GM12873 (cell line): Measurements from ENCODE around the gene VTI1A.

Source experiments
- CTCF ChIP-seq: IDR thresholded peaks from 2 replicates; pipeline ENCODE4 v1.5.1; 2012; ENCODE audit warnings: low read depth, mild to moderate bottlenecking, moderate library complexity, low read length, control low read depth; ENCODE audit not compliant: insufficient read depth; ENCODE audit errors: missing control alignments

VTI1A gene

DNA sequence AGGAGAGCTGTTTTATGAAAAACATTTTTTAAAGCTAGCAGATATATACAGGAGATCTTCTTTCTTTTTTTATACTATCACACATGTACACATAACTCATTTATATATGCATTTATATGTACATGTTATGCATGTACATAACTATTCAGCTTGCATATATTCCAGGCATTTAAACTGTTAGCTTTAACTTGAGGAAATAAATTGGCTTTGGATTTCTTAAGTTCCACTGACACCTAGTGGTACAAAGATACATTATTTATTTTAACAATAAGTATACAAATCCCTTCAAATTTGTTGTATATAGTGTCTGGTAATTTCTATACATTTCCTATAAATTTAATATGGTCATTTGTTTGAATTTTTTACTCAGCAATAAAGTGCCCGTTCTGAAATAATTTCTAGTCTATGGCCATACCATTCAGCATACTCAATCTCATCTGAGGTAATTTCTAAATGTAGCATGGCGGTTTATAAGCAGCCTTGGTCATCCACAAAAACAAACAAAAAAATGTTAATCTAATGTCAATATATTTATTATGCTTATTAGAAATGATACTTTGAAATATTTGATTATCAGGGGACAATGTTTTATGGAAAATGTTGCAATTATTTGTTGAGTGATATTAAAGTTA lies 11.9 kb upstream of the VTI1A start:
- TF ChIP-seq CTCF, result no peak

- TF ChIP-seq CTCF, result no peak
These were observed 8.7 kb upstream of the VTI1A start for GRCh38 chr10:112438356-112438755.

DNA sequence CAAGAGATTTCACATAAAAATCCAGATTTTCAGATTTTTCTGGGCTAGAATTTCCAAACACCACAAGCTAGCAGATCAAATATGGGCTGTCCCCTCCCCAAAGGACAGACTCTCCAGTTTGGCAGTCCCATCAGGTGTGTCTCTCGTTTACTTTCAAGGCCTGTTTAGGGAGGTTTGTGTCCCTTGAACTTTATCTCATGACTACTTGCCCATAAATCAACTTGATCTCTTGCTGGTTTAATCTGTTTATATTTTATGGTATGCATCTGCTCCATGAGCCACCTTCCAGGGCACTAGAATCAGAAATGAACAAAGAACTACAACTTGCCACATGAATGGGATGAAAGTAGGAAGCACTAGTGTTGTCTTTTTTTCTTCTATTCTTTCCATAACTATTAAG lies 5.5 kb upstream of the VTI1A start:
- TF ChIP-seq CTCF, result no peak

- no peak for TF ChIP-seq CTCF
These were observed 5.0 kb upstream of the VTI1A start for GRCh38 chr10:112442063-112442462.

DNA sequence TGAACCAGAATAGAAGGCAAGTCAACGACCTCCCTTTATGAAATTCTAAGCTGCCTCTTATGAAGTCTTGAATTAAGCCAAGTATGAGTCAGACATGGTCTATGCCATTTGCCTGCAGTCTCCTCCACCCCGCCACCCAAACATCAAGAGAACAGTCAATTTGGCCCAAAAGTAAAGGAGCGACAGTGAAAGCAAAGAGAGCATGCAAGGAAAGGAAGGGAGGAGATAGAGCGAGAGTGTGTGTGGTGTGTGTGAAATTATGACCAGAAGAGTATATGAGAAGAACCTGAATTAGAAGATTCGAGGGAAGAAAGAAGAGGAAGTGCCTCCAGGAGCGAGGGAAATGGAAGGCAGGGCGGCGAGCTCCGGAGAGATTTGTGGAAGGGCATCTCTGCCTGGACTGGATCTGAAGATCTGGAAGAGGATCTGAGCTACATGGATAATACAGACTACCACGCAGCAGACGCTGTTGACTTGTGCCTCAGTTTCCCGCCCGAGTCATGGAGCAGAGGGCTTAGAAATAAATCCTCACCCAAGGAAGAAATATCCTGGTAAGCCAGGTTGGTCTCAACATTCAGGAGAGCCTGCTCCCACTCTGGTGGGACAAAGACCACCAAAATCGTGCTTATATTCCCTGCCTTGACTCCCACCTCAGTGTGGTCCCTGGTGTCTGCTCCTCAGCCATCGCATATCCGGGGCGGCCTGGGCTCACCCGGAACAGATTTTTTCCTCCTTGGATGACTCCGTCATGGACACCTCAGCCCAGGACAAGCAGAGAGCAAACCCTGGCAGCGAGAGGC lies 760 bp upstream of the VTI1A start:
- TF ChIP-seq CTCF, result no peak

GRCh38 chr10:112447620-112447928 lies 559 bp downstream of the VTI1A start:
- TF ChIP-seq CTCF, result no peak

DNA sequence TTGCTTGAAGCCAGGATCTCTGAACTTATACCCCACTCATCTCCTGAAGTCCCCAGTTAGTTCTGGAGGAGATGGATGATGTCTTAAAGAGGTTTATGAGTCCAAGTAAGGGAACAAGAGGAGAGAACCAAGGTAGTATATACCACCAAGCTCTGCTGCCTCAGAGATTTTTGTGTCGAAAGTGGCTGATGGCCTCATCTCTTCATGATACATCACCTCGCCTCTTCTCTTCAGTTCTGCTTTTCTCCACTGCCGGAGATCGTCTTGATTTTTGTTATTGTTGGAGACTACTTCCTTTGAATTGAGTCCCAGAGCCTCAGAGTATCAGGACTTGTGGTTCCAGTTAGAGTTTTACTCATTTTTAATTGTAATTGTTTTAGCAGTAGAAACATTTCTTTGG lies 1.9 kb downstream of the VTI1A start:
- no peak for TF ChIP-seq CTCF
